ENCODE data around the gene TEKT1.
A peak's percentile ranks its signal among the peaks of the same experiment; 100 is the strongest.

Gene TEKT1

DNA sequence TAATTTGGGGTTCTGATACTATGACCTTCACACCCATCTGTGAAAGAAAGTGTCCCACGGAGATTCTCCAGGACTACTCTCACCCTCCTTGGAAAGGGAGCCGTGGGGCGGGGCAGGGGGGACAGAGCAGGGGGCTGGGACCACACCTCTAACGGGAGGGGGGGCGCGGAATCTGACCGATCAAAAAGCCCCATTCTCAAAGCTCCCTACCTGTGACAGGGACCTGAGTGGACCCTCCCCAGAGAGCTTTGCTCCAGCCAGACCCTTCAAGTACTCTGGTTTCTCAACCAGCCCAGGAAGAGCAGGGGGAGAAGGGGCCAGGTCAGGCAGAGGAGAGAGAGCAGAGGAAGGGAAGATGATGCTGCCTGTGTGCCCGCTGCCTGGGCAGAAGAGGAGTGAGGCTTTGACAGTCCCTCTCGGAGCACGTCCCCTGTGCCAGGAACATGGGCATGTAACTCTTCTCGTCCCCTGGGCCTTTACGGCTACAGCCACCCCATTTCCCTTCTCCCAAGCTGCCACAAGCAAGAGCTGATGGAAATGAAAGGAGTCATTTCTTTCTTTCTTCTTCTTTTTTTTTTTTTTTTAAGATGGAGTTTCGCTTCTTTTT, 75.0 kb downstream of the TEKT1 start:
- no peak for DNase-seq

- DNase-seq, result no peak
Observed at GRCh38 chr17:6755731-6756184, 75.8 kb downstream of the TEKT1 start, which contains the start of gene XAF1. Gene XAF1 (plus strand): TSS chr17:6756046. CDS start chr17:6756079, 33 bp downstream.

DNA sequence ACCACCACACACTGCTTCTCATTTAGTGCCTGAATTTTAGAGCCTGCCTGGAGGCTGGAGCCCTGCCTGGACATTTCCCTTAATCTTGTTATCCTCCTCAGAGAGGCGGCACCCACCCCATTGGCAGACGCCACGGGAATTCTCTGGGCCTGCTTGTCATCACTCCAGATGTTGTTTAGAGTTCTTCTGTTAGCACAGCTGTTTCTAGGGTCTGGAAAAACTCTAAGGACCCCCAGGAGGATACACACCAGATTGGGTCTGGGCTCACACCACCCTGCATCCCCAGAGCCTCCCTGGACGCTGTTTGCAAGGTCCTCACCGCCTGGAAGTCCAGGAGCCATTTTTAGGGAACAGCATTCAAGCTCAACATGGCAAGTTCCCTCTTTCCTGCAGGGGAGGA, 76.2 kb downstream of the TEKT1 start:
- no peak for DNase-seq

DNA sequence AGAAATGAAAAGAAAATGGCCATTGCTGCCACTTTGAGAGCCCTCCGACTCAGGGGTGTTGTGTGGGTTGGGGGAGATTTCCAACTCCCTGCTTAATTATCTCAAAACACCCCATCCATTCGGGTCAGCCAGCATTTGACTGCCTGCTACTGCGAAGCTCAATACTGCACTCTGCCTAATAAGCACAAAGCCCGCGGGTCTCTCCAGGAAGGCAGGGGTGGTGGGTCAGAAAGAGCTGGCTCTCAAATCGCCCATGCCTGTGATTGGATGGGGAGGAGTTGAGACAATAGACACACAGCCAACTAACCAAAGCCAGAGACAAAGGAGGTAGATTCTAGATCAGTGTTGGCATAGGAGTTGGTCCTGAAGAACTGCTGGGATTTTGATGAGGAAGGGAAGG, 78.0 kb downstream of the TEKT1 start:
- no peak for DNase-seq

- DNase-seq, result peak; percentile 81
Observed at GRCh38 chr17:6753006-6753445, 78.5 kb downstream of the TEKT1 start.

- peak; percentile 90 for DNase-seq
Observed at GRCh38 chr17:6752068-6752909, 79.2 kb downstream of the TEKT1 start.

DNA sequence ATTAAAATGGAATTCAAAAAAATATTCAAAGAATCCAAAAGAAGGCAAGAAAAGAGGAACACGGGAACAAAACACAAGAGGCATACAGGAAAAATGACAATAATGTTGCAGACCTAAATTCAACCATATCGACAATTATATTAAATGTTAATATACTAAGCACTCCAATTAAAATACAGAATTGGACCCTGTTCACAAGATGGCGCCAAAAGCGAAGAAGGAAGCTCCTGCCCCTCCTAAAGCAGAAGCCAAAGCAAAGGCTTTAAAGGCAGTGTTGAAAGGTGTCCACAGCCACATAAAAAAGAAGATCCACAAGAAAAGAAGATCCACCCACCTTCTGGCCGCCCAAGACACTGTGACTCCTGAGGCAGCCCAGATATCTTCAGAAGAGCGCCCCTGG, 82.0 kb downstream of the TEKT1 start:
- no peak for DNase-seq

- DNase-seq, result no peak
Observed at GRCh38 chr17:6748617-6749016, 82.9 kb downstream of the TEKT1 start.

Measured in islet precursor cell (in vitro differentiated cells).